Kidney epithelial cell (primary cell): ENCODE measurements around the gene ABLIM2. TPM values are rescaled to one million over a fixed set of nuclear protein-coding genes. Genes with fewer than 3 reads are reported as not detected.

Experiments
- DNase-seq: peaks from one replicate; pipeline ENCODE4 v3.0.0-alpha.2; 2010; ENCODE audit warnings: low read depth
- H3K27me3 ChIP-seq: 2 replicates; pipeline ENCODE4 v1.6.0; 2011; ENCODE audit warnings: low read length; ENCODE audit not compliant: control insufficient read depth, insufficient read depth
- H3K36me3 ChIP-seq: 2 replicates; pipeline ENCODE4 v1.5.1; 2011; ENCODE audit warnings: low read length; ENCODE audit not compliant: control insufficient read depth, insufficient read depth
- H3K4me3 ChIP-seq: 2 replicates; pipeline ENCODE4 v1.5.1; 2011; ENCODE audit warnings: low read depth, mild to moderate bottlenecking, control low read depth, low read length
- total RNA-seq: library from RNA; depleted of rRNA; stranded (reverse); fragments of >200 nt; gene quantifications from 2 replicates; pipeline ENCODE4 v1.2.3, GENCODE V29; 2015
- TF ChIP-seq, protein P1 (sequence below): IDR thresholded peaks from 2 replicates; pipeline ENCODE4 v1.5.1; 2011; ENCODE audit warnings: mild to moderate bottlenecking, moderate library complexity, low read length, control low read depth, inconsistent platforms; ENCODE audit not compliant: insufficient read depth, poor library complexity, severe bottlenecking

Gene ABLIM2
- total RNA-seq, 1 donor from 2014 or later, result 1.3 TPM

DNA sequence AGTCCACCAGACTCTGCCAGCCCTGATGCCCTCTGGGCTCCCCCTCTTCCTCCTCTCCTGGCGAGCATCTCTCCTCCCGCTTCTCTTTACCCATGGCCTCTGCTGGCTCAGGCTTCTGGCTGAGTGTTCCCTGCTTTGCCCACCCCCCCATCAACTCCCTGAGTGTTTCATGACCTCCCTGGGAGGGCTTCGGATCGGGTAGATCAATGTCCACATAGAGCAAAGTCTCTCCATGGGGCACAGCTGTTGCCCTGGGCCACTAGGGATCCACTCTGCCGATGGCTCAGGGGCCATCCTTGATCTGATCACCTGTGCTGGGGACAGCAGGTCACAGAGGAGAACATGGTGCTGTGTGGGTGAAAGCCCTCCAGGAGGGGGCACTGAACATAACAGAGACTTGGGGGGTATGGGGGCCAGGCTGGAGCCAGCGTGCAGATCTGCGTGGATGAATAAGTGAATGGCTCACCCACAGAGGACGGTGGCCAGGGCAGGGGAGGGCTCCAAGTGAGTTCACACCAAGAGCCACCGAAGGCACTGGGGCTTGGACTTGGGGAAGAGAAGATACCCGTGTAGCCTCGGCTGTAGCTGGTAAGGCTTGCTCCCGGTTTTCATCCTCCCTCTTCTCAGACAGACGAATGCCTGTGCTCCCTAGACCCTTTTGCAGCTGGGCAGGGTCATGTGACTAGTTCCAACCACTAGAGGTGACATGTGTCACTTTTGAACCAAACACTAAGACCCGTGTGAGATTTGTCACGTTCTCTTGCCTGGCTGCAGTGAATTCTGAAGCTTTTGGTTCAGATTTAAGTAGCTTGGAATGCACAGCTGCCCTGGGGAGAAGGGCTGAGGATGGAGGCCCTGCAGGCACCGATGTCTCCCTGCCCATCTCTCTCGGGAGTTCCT is 195.8 kb downstream of the ABLIM2 start:
- TF ChIP-seq, protein P1, sequence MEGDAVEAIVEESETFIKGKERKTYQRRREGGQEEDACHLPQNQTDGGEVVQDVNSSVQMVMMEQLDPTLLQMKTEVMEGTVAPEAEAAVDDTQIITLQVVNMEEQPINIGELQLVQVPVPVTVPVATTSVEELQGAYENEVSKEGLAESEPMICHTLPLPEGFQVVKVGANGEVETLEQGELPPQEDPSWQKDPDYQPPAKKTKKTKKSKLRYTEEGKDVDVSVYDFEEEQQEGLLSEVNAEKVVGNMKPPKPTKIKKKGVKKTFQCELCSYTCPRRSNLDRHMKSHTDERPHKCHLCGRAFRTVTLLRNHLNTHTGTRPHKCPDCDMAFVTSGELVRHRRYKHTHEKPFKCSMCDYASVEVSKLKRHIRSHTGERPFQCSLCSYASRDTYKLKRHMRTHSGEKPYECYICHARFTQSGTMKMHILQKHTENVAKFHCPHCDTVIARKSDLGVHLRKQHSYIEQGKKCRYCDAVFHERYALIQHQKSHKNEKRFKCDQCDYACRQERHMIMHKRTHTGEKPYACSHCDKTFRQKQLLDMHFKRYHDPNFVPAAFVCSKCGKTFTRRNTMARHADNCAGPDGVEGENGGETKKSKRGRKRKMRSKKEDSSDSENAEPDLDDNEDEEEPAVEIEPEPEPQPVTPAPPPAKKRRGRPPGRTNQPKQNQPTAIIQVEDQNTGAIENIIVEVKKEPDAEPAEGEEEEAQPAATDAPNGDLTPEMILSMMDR, result no peak
- H3K36me3 ChIP-seq, result no peaks in the 10 kb centered on the region

GRCh38 chr4:7960790-7961655 is 197.6 kb downstream of the ABLIM2 start:
- H3K4me3 ChIP-seq, result no peak overlapping the region
- peak; percentile 94 for DNase-seq
- H3K27me3 ChIP-seq, result peaks cover 8% of the 10 kb centered on the region
- TF ChIP-seq, protein P1, result no peak
- H3K36me3 ChIP-seq, result no peaks in the 10 kb centered on the region

More for the DNA sequence above, 195.8 kb downstream of the ABLIM2 start:
- no peak for DNase-seq
- peaks cover 8% of the 10 kb centered on the region for H3K27me3 ChIP-seq
- no peak overlapping the region for H3K4me3 ChIP-seq

DNA sequence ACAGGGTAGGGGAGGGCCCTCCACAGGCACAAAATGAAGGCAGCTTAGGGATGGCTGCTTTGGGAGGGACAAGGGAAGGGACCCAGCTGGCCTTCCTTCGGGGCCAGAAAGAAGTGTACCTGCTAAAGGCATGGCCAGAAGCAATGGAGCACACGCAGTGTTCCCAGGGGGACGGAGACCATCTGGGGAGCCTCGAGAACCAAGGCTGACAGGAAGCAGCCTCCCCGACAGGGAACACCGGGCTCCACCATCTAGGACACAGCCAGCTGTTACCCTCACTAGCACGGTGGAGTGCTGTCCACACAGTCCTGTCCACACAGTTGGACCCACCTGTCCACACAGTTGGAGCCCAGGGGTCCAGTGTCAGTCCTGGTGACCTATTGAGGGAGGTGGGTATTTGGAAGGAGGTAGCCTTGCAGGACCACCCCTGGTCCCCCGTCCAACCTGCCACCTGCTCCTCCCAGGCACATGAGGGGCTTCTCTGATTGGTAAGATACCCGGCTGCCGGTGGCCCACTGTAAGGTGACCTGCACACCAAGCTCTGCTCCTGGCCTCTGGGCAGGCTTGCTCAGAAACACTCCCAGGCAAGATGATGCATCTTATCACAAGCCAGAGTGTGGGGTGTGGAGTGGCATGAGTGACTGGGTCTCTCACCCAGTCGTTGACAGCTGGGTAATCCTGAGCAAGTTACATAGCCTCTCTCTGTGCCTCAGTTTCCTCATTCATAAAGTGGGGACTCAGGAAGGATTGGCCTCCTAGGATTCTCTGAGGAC is 198.4 kb downstream of the ABLIM2 start:
- no peak for DNase-seq
- Histone ChIP-seq H3K27me3 (peaks cover 6% of the 10 kb centered on the region), H3K4me3 (no peak overlapping the region), H3K36me3 (no peaks in the 10 kb centered on the region)
- TF ChIP-seq, protein P1, result no peak

GRCh38 chr4:7959078-7959477 is 199.5 kb downstream of the ABLIM2 start:
- H3K36me3 ChIP-seq, result no peaks in the 10 kb centered on the region
- no peak overlapping the region for H3K4me3 ChIP-seq
- TF ChIP-seq, protein P1, result no peak
- no peak for DNase-seq
- peaks cover 6% of the 10 kb centered on the region for H3K27me3 ChIP-seq

- no peak overlapping the region for H3K4me3 ChIP-seq
- TF ChIP-seq, protein P1, result no peak
- H3K36me3 ChIP-seq, result no peaks in the 10 kb centered on the region
- no peak for DNase-seq
- no peaks in the 10 kb centered on the region for H3K27me3 ChIP-seq
Measured at GRCh38 chr4:7956934-7957656, 201.5 kb downstream of the ABLIM2 start.
